HG02678 (cell line): ENCODE results near the gene C3orf22.

Experiments
- ATAC-seq: cut with Tn5 transposase; IDR thresholded peaks from one replicate; pipeline ENCODE4 v1.9.1; 2021; ENCODE audit warnings: mild to moderate bottlenecking, moderate library complexity; ENCODE audit not compliant: unreplicated experiment

C3orf22 gene

DNA sequence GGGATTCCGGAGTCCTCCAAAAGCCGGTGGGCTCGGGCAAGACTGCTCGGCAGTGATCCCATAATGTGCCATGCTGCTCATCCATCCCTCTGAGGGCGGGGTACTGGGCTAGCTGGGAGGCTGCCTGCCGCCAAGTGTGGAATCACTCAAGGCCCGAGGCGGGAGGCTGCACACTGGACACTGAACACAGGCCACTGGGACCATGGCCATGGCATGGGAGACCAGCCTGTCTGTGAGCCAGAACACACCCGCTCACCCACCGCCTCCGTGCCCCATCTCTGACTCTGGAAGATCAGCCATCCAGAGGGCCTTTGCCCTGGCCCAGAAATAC, 1.4 kb downstream of the C3orf22 start:
- ATAC-seq = no peak

DNA sequence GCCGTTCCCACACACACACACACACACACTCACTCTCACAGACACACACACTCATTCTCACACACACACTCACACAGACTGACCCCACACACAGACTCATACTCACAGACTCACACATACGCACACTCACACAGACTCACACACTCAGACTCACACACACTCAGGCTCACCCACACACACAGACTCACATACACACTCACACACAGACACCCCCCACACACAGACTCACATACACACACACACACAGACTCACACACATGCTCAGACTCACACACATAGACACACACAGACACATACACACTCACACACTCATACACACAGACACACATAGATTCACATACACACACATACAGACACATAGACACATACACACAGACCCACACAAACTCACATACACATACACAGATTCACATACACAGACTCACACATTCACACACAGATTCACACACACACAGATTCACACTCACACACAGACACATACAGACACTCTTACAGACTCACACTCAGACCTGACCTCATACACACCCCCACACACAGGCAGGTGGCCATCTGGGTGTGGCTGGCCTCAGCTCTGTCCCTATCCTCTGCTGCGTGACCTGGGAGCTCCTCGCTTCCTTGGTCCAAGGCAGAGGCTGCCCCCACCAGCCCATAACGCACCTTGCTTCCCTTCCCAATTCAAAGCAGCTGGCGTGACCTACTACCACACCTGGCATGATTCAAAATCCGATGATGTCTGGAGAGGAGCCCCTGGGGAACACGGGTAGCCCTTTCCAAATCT, 1.9 kb downstream of the C3orf22 start:
- ATAC-seq = no peak

DNA sequence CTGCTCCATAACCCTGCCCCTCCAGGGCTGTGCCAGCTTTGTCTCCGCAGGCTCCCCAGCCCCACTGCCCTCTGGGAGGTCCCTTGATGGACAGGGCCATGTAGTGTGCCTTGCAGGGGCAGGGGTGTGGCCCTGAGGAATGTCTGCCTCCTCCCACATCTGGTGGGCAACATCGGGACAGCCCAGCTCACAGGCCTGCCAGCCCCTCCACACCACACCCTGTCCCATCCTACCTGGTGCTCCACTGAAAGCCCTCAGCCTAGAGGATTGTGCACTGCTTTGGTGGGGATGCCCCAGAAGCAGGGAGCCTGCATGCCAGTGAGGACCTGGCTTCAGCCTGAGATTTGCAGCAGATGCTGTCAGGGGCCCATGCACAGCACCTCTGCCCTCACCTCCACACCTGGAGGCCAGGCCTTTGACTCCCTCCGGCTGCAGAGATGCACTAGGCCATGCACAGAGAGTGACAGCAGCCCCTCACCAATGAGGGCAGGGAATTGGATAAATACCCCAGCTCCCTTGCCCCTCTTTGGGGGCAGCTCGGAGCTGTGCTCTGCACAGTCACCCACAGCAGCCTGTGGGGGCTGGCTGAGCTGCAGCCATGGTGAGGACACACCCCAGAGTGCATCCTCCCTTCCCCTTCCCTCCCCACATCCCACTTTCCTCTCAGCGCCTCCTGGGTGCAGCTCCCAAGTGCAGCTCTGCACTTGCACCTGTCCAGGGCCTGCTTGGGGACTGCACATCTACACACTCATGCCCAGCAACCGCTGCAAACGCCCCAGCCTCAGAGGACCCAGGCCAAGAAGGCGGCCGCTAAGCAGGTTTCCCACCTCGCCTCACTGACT, 2.7 kb downstream of the C3orf22 start:
- no peak for ATAC-seq

DNA sequence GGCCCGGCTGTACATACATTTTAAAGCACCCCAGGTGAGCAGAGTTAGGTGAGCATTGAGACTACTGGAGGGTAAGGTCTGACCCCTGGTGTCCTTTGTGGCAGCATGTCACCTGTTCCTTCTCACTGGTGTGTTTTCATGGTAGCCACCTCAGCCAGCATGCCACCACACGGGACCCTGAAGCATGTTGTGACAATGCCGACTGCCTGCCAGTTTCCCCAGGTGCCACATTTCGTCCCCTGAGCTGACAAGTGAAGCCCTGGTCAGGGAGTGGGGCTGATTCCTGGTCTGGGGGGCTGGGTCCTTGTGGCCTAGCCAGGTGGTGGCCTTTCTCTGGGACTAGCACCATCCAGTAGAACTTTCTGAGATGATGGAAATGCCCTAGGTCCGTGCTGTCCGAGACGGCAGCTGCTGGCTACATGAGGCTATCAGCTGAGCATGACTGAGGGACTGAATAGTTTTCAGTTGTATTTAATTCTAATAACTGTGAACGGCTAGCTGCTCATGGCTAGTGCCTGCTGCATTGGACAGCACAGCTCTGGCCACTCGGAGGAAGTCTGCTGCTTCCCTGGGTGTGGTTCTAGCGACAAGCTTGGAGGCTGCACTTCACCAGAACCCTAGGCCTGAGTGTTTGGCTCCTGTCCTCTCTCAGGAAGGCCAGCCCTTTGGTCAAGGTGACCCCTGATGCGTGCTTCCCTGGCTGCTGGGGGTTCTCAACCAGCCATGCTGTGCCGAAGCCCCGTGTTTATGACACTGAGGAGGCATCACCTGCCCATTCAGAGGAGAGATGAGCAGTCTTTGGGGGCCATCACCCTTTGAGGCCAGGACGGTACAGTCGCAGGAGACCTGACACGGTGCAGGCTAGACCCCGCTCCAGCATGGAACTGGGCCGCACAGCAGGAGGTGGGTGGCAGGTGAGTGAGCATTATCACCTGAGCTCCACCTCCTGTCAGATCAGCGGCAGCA, 3.9 kb downstream of the C3orf22 start:
- ATAC-seq = no peak

DNA sequence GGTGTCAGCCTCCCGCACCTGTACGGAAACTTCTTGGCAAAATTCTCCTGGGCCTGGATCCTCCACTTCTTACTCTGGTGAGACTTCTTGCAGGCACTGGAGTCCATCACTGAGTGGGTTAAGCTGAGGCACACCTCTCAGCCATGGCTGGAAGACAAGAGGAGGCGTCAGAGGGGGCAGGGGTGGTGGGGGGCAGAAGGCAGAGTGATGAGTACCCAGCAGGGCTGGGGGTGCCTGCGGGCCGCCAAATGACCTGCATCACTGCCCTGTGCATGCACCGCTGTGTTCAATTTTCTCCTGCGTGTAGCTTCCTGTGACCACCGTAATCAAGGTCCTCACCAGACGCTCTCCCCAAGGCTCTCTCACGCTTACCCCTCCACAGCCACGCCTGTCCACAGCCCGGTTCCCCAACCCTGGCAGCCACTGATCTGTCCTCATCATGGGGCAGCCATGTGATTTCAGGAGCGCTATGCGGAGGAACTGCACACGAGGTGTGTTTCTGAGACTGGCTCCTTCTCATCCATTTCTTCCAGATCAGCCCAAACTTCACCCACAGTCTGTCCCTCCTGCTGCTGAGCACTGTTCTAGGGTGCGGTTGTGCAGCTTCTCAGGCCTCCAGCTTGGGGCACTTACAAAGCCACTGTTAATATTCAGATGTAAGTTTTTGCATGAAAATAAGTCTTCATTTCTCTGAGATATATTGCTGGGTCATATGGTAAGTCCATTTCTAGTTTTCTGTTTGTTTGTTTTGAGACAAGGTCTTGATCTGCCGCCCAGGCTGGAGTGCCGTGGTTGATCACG, 5.2 kb downstream of the C3orf22 start:
- no peak for ATAC-seq

DNA sequence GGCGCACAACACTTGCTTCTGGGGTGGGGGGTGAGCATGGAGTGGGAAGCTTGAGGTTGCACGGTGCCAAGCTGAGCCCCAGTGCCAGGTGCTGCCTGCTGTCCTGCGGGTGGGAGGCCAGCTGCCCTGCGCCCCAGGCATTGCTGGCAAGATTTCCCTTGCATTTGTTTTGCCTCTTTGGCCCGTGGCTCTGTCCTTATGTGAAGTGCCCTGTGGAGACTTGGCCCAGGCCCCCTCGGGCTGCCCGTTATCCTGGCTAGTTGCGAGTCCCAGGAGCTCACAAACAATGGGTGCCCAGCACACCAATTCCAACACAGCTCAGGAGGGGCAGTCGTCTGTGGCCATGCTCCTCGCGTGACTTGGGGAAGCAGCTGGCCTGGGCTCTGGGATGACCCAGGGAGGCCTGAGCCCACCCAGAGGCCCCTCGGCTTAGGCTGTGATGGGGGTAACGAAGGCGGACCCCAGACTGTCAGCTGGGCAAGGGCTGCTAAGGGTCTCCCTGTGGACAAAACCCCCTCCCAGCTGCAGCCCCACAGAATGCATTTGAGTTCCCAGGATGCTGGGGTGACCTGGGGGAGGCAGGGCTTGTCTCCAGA, 5.9 kb downstream of the C3orf22 start:
- no peak for ATAC-seq

DNA sequence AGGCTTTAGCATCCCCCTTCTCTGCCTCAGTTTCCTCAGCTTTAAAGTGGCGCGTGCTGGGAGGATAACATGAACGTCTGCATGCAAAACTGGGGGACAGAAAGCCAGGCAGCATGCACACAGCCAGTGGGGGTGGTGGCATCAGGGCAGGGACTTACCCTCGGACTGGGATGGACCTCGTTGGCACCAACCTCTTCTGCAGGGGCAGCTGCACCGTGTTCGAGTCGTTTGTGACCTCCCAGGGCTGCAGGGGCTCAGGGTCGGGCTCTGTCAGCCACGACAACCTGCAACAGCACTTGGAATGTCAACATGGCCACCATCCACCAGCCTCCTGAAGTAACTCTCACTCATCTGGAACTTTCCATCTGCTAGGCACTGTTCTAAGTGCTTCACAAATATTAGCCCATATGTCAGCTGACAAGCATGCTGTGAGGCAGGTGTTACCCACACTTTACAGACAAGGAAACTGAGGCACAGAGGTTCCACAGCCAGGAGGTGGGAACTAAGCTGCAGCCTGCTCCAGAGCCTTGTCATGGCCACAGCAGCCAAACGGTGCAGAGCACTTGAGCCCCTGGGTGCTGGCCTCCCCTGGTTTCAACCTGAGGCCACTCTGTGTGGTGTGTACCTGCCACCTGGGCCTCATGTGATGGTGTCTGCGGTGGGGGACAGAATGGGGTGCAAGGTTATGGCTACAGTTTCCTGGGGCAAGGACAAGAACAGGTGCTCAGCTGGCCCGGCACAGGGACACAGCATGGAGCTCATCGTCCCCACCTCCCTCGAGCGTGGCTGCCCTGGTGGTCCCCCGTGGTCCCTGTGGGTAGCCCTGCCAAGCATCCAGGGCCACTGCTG, 6.7 kb downstream of the C3orf22 start:
- ATAC-seq = no peak

DNA sequence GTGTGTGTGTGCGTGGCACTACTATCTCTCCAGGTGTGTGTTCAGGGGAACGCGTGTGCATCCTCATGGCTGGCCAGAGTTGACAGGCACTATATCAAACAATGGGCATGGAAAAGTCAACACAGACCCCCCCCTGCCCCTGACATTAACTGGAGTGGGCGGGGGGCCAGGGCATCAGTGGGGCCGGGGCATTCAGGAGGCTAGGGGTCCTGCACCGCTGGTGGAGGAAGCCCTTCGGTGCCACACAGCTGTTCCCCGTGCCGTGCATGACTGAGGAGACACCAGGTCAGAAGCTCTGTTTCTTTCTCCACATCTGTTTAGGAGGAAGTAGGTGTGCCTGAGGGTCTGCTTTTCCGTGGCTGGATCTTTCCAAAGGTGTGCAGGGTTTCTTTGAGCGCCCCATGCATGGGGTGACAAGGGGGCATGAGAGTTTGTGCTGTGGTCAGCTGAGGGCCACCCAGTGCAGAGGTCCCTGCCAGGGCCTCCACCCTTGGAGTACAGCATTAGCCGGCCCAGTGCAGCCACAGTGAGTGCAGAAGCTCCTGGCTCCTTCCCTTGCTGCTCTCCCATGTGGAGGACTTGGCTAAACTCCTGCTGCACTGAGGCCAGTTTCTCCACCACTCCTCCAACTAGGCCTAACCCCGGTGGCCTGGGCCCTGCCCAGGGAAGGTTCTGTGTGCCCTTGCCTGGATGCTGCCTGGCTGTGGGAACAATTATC, 7.5 kb downstream of the C3orf22 start:
- ATAC-seq = no peak

DNA sequence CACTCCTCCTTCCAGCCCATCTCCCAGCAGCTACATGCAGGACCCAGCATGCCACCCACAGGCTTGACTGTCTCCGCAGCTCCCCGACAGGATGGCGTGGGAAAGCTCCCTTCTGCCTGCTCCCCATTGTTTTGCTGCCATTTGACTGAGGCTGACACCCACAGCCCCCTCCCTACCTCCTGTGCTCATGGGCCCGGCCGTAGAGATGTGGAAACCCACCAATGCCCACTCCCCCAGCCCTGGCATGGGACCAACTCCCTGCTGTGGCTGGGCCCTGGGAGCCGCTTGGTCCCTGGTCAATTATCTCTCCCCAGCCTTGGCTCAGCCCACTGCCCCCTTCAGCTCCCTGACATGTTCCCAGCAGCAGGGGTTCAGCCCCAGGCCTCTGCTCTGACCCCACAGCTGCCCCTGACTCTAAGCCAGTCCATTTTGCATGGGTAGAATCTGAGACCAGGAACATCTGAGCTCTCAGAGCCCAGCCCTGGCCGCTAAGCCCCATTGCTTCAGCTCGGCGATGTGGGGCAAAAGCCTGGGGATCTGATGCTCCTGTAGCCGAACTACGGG, 8.2 kb downstream of the C3orf22 start:
- no peak for ATAC-seq

DNA sequence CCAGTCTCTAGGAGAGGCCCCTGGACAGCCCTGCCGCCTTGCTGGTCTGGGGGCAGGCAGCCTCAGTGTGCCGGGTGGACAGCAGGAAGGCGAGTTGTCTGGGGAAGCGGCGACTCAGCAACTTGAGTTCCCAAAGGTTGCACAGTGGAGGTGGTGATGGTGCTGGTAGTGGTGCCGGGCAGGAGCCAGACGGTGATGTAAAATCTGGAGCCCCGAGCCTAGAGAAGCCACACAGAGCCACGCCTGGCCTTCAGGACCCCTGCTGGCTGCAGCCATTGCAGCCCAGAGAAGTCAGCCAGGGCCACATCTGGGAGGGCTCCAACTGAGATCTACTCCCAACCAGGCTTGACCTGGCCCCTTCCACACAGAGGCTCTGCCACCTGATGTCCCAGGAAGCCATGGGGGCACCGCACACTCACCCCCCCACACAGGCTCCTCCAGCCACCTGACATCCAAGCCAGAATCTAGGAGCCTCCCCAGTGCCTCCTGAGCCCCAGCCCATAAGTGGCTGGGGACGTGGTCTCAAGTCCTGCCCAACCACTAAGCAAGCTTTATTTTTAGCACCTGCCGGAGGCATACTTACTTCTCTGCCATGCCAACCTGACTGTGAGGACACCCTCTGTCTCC, 8.8 kb downstream of the C3orf22 start:
- no peak for ATAC-seq

DNA sequence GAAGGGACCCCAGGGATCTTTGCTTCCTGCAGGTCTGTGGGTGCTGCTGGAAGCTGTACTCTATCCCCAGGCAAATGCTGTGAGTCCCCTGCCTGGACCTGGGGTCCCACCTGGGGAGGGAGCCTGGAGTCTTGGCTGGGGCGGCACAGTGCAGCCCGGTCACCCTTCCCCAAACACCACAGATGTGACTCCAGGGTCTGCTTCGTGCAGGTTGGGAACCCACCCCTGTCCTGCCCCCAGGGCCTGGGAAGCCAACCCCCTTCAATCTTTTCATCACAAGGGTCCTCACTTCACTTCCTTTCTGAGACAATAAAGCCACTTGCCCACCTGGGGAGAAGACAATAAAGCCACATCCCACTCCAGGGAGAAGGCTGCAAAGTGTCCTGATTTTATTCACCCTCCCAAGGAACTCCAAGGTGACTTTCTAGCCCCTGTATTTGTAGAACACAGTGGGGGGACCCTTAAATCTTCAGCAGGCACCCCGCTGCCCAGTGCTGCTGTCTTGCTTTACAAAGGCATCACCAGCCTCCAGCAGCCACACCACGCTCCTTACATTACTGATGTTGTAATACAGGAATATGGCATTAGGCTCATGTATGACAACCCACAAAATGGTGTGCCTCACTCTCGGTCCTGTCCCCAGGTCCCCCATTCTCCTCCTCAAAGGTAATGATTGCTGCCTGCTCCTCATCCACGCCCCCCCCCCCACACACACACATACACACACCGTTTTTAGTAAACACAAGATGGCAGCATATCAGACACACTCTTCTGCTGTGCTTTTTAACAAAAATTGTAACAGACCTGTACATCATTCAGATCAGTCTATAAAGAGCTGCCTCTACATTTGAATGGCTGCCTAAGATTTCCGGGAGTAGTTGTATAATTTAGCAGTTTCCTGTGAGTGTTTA, 9.9 kb downstream of the C3orf22 start:
- no peak for ATAC-seq

DNA sequence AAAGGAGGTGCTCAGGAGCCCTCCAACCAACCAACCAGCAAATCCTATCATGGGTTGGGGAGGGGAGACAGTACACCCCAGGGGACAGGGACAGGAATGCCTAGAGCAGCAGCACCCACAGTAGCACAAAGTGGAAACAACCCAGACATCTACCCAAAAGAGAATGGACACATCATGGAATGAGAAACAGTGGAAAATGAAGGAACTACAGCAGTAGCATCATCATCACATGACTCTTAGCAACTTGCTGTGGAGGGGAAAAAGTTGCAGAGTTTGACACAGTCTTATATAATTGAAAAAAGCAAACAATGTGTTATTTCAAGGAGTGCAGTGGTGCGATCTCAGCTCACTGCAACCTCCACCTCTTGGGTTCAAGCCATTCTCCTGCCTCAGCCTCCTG, 11.0 kb downstream of the C3orf22 start:
- ATAC-seq = no peak

DNA sequence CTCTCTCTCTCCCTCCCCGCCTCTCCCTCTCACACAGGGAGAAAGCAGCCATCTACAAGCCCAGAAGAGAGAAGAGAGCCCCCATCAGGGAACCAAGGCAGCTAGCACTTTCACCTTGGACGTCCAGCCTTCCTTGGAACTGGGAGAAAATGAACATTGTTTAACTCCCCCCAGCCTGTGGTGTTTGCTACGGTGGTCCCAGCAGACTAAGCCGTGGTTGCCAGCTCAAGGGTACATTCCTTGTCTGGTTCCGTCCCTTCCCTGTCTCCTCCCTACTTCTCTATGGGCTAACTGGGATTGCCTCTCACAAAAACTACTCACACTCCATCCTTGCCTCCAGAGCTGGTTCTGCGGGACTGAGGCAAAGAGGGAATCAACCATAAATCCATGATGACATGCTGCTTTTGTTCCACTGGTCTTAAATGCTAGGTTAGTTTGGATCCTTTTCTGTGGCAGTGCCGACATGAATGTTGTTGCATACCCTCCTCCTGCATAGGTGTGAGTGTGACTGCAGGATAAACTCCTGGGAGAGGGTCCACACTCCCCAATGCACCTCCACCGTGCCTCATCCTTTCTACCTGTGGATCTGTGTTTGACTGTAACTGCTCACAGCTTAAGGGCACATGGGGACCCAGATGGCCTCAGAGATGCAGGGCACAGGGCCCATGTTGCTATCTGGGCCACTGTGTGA, 12.0 kb downstream of the C3orf22 start:
- no peak for ATAC-seq

DNA sequence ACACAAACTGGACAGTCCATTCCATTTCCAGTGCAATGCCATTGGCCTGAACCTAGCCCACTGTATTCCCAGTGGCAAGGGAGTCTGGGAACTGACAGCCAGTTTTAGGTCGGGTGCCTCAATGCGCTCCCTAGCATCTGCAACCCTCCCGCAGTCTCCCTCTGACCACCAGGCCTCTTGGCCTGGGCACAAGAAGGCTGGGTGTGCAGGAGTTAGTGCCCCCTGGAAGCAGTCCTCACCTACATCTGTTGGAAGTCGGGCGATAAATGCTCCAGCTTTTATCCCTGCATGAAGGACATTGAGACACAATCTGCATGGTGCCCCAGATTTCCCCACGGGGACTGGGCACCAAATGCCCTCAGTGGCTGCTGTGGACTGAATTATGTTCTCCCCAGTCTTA, 12.7 kb downstream of the C3orf22 start:
- ATAC-seq = no peak

DNA sequence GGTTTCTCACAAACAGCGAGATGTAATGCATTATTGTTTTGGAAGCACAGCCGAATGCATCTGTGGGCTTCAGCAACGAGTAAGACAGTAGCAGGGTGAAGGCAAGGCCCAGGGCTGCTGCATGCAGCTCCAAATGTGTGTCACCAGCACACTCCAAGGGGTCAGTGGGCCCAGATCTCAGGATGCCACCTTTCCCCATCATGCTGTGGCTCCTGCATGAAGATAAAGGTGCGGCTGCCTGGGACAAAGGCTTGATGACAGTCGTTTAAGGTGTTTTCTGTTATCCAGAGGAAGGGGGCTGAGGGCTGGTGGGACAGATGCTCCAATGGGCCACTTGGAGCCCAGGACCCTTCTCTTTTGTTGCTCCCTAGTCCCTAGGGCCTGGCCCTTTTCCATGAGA, 13.2 kb downstream of the C3orf22 start:
- no peak for ATAC-seq
